CD4-positive, alpha-beta memory T cell (primary cell): ENCODE results near the gene COL5A3. TPM values are rescaled to one million over a fixed set of nuclear protein-coding genes. Genes with fewer than 3 reads are reported as not detected.

Source experiments
- microRNA-seq: library from miRNA; unstranded; fragments of <30 nt; microRNA quantifications from one replicate; pipeline ENCODE4 v1.2.0, GENCODE V29; 2021; ENCODE audit warnings: borderline replicate concordance, borderline number of aligned reads, borderline microRNAs expressed, mixed read lengths
- polyA plus RNA-seq, 2 donors: library from polyadenylated mRNA; unstranded; fragments of 300-500 nt; fragmentation: Illumina TruSeq; gene quantifications; one replicate each; pipeline ENCODE4 v1.2.3, GENCODE V29; 2021
- total RNA-seq, 2 experiments: library from RNA; stranded (reverse); gene quantifications; one replicate each; pipeline ENCODE4 v1.2.3, GENCODE V29; 2021

The COL5A3 gene
- total and polyA plus RNA-seq, 4 experiments from 2014 or later, result 0.07 to 4.3 (median 2.0) TPM

Small RNA genes within 50 kb of the gene (microRNA-seq; reads per million reads assigned to microRNA genes)
- not detected for gene MIR5589

Other genes starting within 250 kb of the COL5A3 start
- gene ZNF846, start 241.8 kb downstream of the COL5A3 start, total RNA-seq, result 10 to 100 TPM; 16.9 to 19.7 TPM
- 1 to 10 TPM; 4.0 to 5.4 TPM for gene ZNF846, start 241.8 kb downstream of the COL5A3 start, polyA plus RNA-seq
- 10 to 100 TPM; 27.8 to 30.7 TPM for gene FBXL12, start 191.4 kb downstream of the COL5A3 start, total RNA-seq
- gene FBXL12, start 191.4 kb downstream of the COL5A3 start, polyA plus RNA-seq, result 10 to 100 TPM; 10.8 to 12.4 TPM
- 100 to 1,000 TPM; 241 to 247 TPM for gene UBL5, start 182.6 kb downstream of the COL5A3 start, total RNA-seq
- 100 to 1,000 TPM; 703 to 753 TPM for gene UBL5, start 182.6 kb downstream of the COL5A3 start, polyA plus RNA-seq
- 10 to 100 TPM; 72.1 to 76.9 TPM for gene PIN1, start 175.2 kb downstream of the COL5A3 start, total RNA-seq
- gene PIN1, start 175.2 kb downstream of the COL5A3 start, polyA plus RNA-seq, result 100 to 1,000 TPM in 1 of 2 donors, 10 to 100 TPM in 1; 85.1 to 167 TPM
- gene OLFM2, start 74.0 kb downstream of the COL5A3 start, total RNA-seq, result 10 to 100 TPM; 10.1 to 10.4 TPM
- gene OLFM2, start 74.0 kb downstream of the COL5A3 start, polyA plus RNA-seq, result 1 to 10 TPM; 5.0 to 8.8 TPM
- gene RDH8, start 3.0 kb upstream of the COL5A3 start, total RNA-seq, result not detected
- gene RDH8, start 3.0 kb upstream of the COL5A3 start, polyA plus RNA-seq, result not detected
- gene SHFL, start 75.8 kb upstream of the COL5A3 start, total RNA-seq, result 100 to 1,000 TPM; 112 TPM
- 10 to 100 TPM; 25.7 to 58.2 TPM for gene SHFL, start 75.8 kb upstream of the COL5A3 start, polyA plus RNA-seq
- gene ANGPTL6, start 92.2 kb upstream of the COL5A3 start, total RNA-seq, result under 1 TPM; 0.52 to 0.83 TPM
- under 1 TPM; 0.19 to 0.29 TPM for gene ANGPTL6, start 92.2 kb upstream of the COL5A3 start, polyA plus RNA-seq
- gene PPAN, start 95.9 kb upstream of the COL5A3 start, total RNA-seq, result 100 to 1,000 TPM in 1 of 2 experiments, 10 to 100 TPM in 1; 92.5 to 102 TPM
- 10 to 100 TPM; 14.5 to 51.1 TPM for gene PPAN, start 95.9 kb upstream of the COL5A3 start, polyA plus RNA-seq
- 10 to 100 TPM; 42.6 to 49.7 TPM for gene P2RY11, start 101.2 kb upstream of the COL5A3 start, total RNA-seq
- 1 to 10 TPM in 1 of 2 donors, under 1 TPM in 1; 0.24 to 4.7 TPM for gene P2RY11, start 101.2 kb upstream of the COL5A3 start, polyA plus RNA-seq
- gene EIF3G, start 109.4 kb upstream of the COL5A3 start, total RNA-seq, result 100 to 1,000 TPM; 306 to 315 TPM
- 100 to 1,000 TPM; 226 to 239 TPM for gene EIF3G, start 109.4 kb upstream of the COL5A3 start, polyA plus RNA-seq
- gene DNMT1, start 184.4 kb upstream of the COL5A3 start, total RNA-seq, result 100 to 1,000 TPM; 208 to 250 TPM
- gene DNMT1, start 184.4 kb upstream of the COL5A3 start, polyA plus RNA-seq, result 100 to 1,000 TPM in 1 of 2 donors, 10 to 100 TPM in 1; 53.5 to 166 TPM
- 1 to 10 TPM; 9.0 to 9.4 TPM for gene S1PR2, start 220.8 kb upstream of the COL5A3 start, total RNA-seq
- gene S1PR2, start 220.8 kb upstream of the COL5A3 start, polyA plus RNA-seq, result 1 to 10 TPM; 1.4 to 2.3 TPM
- gene MRPL4, start 241.7 kb upstream of the COL5A3 start, total RNA-seq, result 10 to 100 TPM; 42.7 to 44.6 TPM
- 10 to 100 TPM; 28.9 to 37.1 TPM for gene MRPL4, start 241.7 kb upstream of the COL5A3 start, polyA plus RNA-seq